ENCODE data around the gene RNASE9.
A peak's percentile ranks its signal among the peaks of the same experiment; 100 is the strongest.
"Not testable (repeated sequence)": the region's sequence is repeated elsewhere in the genome, so short reads cannot be mapped to it uniquely, and the experiment has no call there.

Gene RNASE9

DNA sequence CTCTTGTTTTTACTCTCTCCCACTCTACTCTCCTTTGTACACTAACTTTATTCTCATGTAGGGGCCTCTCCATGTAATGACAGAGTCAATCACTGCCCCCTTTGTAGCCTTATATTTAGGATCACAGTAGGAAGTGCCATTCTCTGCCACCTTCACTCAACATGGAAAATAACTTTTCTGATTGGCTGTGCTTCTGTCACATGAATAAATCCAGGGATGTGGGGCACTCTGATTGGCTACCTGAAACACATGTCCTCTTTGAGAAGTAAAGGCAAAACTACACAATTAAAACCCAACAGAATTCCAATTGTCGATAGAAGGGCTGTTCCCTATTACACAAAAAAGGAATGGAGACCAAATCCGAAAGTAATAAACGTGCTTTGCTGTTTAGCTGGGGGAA lies at the start of gene RNASE9:
Gene RNASE9 (minus strand): TSS at position 87 of the 400 bp plus-strand sequence.
- DNase-seq (ENCODE audit: low read depth): no peak

- DNase-seq (ENCODE audit: low read depth): peak; percentile 77
Measured at GRCh38 chr14:20610002-20610765, 49.3 kb upstream of the RNASE9 start.

GRCh38 chr14:20609215-20610001 lies 48.6 kb upstream of the RNASE9 start:
- no peak for DNase-seq (ENCODE audit: low read depth)

- no peak for DNase-seq (ENCODE audit: low read depth)
Measured at GRCh38 chr14:20608383-20609110, 47.7 kb upstream of the RNASE9 start.

DNA sequence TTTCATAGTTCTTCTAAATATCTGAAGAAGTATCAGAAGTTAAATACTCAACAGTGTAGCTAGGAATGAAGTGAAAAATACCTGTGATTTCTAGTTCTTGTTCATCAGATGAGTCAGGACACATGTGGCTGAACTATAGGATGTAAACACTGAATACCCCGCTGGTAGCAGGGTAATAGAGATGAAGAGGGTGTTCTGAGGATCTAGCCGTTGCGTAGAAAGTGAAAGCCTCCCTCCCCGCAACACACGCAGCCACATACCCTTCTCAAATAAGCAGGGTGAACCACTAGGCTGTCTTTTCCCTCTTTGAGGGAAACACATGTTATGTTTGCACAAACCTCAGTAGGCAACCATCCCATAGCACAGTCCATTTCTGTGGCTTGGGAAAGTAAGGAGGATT lies 46.8 kb upstream of the RNASE9 start:
- no peak for DNase-seq (ENCODE audit: low read depth)

DNA sequence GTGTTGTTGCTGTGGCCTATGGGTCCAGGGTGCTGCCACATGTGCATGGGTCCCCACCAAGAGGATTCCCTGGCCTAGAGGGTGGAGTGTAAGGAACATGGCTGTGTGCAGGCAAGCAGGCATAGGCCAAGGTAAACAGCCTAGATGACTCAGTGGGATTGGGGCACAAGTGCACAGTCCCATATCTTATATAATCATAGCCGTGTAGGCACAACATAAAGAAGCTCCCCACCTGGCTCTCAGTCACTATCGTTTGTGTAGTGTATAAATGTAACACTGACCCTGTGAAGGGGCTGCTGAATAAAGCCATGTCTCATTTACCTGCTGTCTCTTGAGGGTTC lies 46.0 kb upstream of the RNASE9 start:
- DNase-seq (ENCODE audit: low read depth): no peak

DNA sequence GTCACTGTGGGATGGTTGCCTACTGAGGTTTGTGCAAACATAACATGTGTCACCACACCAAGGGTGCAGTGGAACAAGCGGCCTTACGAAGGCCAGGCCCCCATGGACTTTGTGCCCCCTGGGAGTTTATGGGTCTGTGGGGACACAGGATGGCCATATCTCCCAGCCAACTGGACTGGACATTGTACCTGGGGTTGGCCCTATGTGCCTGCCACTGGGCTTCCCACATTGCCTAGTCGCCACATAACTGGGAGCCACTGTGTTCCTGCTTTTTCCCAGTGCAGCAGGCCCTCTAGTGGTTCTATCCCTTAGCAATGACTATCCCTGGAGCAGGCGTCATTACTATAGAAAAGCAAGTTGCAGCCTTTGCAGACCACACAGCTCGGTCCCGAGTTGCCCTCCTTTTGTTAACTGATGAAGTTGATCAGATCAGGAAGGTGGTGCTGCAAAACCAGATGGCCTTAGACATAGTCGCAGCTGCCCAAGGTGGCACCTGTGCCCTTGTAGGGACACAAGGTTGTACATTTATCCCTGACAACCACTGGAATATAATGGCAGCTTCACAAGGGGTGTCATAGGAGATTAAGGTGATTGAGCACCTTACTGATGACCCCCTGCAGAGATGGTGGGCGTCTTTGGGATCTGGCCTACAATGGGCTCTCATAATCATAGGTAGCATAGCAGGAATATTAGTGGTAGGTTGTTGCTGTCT lies 45.5 kb upstream of the RNASE9 start:
- no peak for DNase-seq (ENCODE audit: low read depth)

- DNase-seq (ENCODE audit: low read depth): no peak
Measured at GRCh38 chr14:20603813-20604690, 43.2 kb upstream of the RNASE9 start.

DNA sequence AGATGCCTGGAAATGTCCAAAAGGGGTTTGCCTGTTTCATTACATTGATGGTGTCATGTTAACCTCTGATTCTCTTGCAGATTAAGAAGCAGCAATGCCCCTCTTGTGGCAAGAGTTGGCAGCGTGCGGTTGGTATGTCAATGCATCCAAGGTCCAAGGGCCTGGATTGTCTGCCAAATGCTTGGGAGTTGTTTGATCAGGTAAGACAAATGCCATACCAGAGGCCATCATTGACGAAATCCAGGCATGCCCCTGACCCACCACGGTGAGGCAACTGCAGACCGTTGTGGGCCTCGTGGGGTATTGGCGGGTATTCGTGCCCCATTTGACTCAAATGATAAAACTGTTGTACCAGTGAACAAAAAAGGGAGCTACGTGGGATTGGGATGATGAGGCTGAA lies 41.7 kb upstream of the RNASE9 start:
- no peak for DNase-seq (ENCODE audit: low read depth)

GRCh38 chr14:20601522-20601921 lies 40.7 kb upstream of the RNASE9 start:
- no peak for DNase-seq (ENCODE audit: low read depth)

- no peak for DNase-seq (ENCODE audit: low read depth)
Measured at GRCh38 chr14:20597108-20597507, 36.3 kb upstream of the RNASE9 start.

GRCh38 chr14:20595726-20596125 lies 34.9 kb upstream of the RNASE9 start:
- not testable (repeated sequence) for DNase-seq (ENCODE audit: low read depth)

- DNase-seq (ENCODE audit: low read depth): no peak
Measured at GRCh38 chr14:20592574-20592973, 31.7 kb upstream of the RNASE9 start.

DNA sequence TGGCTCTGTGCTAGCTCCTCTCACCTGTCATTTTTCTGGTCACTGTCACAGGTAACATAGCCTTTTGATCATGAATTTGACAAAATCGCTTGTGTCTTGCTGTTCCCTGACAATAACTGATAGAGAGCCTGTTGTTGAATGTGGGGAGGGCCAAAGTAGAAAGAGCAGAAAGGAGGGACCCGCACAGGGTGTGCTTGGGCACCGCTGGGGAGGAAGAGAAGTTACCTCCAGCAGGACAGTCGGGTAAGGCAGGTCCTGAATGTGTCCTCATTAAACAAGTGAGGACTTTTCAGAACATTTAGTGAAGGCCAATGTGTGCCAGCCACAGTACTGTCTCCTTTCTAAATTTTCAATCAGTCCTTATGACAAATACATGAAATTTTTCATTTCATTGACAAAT lies 30.4 kb upstream of the RNASE9 start, which contains the start of gene RNASE12:
Gene RNASE12 (minus strand): TSS at position 142 of the 400 bp plus-strand sequence. CDS start 653 bp downstream, outside the sequence.
- no peak for DNase-seq (ENCODE audit: low read depth)

DNA sequence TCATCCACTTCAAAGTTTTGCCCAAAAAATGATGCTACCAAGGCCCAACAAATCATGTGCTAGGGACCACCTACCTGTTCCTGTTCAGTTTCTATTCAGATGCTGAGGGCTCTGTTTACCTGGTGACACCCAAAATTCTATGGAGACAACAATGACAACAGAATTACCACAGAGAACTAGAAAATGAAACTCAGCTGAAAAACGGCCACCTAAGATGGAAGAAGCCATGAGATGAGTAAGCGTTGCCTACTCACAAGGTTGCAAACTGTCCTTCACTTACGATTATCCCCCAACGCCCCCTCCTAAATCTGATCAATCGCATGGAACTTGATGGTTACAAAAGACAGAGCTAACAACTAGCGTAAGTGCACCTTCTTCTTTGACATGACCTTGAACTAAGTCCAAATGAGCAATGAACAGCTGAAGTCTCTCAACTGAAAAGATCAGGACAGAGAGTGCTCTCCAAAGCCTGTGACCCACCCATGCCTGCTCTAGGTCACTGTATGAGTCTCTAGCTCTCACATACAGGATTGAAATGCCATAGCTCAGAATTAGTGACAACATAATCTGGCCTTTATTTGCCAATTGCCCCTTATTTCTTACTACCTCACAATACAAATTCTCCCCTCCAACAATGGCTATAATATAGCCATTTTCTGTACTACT lies 26.8 kb upstream of the RNASE9 start, which contains the start of gene RNASE11:
Gene RNASE11 (minus strand): TSS at position 513 of the 666 bp plus-strand sequence.
- DNase-seq (ENCODE audit: low read depth): no peak

DNA sequence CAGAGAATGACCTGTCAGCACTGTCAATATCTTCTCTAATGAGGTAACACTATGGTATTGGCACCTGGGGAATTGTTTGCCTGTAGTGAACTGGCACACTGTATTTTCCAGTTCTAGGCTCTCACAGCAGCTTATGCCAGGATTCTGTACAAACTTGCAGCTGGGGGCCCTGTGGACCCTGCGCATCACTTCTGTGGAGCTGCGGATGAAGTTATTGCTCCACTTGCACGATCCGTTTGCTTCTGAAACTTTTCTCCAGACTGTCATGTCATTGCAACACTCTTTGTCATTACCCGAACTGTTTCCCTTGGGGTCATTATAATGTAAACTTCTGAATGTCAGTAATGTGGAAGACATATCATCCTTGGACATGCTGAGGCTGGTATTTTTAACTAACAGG lies 23.1 kb upstream of the RNASE9 start:
- DNase-seq (ENCODE audit: low read depth): no peak

DNA sequence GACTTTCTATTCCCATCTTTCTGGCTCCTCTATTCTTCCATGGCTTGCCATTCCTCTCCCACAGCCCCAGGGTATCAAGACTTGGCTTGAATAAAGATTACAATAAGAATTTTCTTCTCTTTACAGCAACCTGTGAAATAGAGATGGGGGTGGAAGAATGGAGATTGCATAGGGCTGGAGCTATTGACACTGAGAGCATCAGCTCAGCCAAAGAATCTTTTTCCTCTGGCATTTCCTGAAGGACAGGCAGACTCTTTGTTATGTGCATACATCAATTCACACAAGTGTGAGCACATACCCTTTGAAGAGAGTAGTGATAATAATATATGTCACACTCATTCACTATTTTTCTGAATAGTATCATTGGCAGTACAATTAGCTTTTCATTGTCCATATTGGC lies 22.3 kb upstream of the RNASE9 start:
- no peak for DNase-seq (ENCODE audit: low read depth)

DNA sequence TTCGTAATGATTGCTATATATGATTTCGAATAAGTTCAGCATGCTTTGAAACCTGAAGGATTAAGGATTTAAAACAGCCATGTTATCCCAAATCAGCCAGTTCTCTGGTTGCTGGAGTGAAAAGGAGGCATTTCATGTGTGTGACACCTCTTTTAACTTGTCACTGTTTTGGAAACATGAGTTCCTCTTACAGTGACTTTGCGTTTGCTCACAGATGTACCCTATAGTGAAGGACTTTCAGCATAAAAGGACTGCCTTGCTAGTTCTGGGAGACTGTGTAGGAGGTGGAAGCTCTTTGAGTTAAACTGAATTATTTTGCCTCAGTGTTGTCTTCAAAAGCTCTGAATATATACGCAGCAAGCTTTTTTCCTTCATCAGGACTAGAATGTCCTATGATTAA lies 19.4 kb upstream of the RNASE9 start:
- no peak for DNase-seq (ENCODE audit: low read depth)

DNA sequence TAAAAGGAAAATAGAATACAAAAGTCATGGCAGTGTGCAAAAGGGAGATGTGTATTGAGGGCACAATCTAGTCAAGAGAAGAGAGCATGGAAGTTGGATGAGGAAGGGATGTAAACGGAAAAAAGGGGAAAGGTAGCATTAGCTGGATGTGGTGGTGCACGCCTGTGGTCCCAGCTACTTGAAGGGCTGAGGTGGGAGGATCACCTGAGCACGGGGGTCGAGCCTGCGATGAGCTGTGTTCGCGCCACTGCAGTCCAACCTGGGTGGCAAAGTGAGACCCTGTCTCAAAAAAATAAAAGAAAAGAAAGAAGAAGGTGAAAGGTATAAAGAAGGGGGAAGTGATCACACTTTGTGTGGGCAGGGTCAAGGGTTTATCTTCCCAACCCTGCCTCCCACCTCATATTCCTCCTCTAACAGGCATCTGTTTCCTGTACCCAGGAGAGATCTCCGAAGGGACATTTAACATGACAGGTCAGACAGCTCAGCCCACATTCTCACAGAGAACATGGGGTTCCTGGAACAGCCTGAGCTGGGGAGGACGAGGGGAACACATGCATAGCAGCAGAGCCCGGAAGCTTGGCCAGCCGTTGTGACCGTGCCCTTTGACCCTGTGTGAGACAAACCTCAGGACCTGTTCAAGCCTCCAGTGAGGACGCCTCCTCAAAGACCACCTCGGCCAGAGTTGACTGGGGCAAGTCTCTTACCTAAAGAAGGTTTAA lies 18.1 kb upstream of the RNASE9 start:
- no peak for DNase-seq (ENCODE audit: low read depth)

DNA sequence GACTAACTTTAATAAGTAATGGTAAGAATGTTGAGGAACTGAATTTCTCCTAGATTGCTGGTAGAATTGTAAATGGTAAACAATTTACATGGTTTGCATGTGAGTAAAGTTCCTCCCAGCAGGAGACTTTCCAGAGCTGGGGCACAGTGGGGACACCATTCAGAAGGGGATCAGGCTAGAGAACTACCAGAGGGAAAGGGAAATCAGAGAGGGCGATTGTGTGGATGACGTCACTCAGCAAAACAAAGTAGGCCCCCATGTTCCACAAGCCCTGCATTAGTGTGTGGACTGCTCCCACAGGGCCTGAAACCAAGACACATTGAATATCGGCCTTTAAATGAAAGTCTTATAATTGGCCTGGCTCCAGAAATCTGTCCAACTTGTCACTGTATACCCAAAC lies 17.5 kb upstream of the RNASE9 start:
- no peak for DNase-seq (ENCODE audit: low read depth)

Data from activated T-cell treated with anti-CD3 and anti-CD28 coated beads for 48 hours (primary cell).